Mucosa of stomach (tissue), 1 donor: ENCODE measurements around the gene WDR37.
"Not testable (repeated sequence)": the region's sequence is repeated elsewhere in the genome, so short reads cannot be mapped to it uniquely, and the experiment has no call there.

Source experiments
- H3K27me3 ChIP-seq: one replicate; pipeline ENCODE4 v1.7.0; 2013; ENCODE audit warnings: mild to moderate bottlenecking, low read length; ENCODE audit not compliant: control insufficient read depth, insufficient read depth
- H3K36me3 ChIP-seq: one replicate; pipeline ENCODE4 v1.7.0; 2013; ENCODE audit warnings: low read length; ENCODE audit not compliant: control insufficient read depth, insufficient read depth
- H3K4me1 ChIP-seq: one replicate; pipeline ENCODE4 v1.7.0; 2013; ENCODE audit warnings: mild to moderate bottlenecking, low read length; ENCODE audit not compliant: control insufficient read depth, insufficient read depth
- H3K4me3 ChIP-seq: one replicate; pipeline ENCODE4 v1.7.0; 2013; ENCODE audit warnings: low read length
- H3K9ac ChIP-seq: one replicate; pipeline ENCODE4 v1.7.0; 2013; ENCODE audit warnings: mild to moderate bottlenecking, low read length, moderate library complexity
- H3K9me3 ChIP-seq: one replicate; pipeline ENCODE4 v1.7.0; 2013; ENCODE audit warnings: mild to moderate bottlenecking, low read length, moderate library complexity; ENCODE audit not compliant: control insufficient read depth
- donor health status: Pancreatic carcinoma.

The WDR37 gene

DNA sequence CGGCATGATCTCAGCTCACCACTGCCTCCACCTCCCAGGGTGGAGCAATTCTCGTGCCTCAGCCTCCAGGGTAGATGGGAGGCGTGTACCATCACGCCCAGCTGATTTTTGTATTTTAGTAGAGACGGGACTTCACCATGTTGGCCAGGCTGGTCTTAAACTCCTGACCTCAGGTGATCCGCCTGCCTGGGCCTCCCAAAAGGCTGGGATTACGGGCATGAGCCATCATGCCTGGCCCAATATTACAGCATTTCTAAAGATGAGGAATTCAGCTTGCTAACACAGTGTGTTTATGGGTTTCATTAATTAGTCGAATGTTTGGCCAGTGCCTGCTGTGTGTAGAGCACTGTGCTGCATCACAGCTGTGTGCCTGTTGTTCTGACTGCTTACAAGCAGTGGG lies 3.7 kb downstream of the WDR37 start:
- peaks cover 25% of the 10 kb centered on the region for H3K4me1 ChIP-seq
- no peak overlapping the region for H3K4me3 ChIP-seq
- no peaks in the 10 kb centered on the region for H3K9me3 ChIP-seq
- H3K27me3 ChIP-seq = no peaks in the 10 kb centered on the region
- no peaks in the 10 kb centered on the region for H3K36me3 ChIP-seq
- H3K9ac ChIP-seq = no peak overlapping the region

GRCh38 chr10:1061930-1062774 lies 6.0 kb downstream of the WDR37 start:
- Histone ChIP-seq H3K4me1 (peaks cover 20% of the 10 kb centered on the region), H3K9ac (no peak overlapping the region), H3K4me3 (no peak overlapping the region), H3K9me3 (no peaks in the 10 kb centered on the region), H3K27me3 (no peaks in the 10 kb centered on the region), H3K36me3 (no peaks in the 10 kb centered on the region)

DNA sequence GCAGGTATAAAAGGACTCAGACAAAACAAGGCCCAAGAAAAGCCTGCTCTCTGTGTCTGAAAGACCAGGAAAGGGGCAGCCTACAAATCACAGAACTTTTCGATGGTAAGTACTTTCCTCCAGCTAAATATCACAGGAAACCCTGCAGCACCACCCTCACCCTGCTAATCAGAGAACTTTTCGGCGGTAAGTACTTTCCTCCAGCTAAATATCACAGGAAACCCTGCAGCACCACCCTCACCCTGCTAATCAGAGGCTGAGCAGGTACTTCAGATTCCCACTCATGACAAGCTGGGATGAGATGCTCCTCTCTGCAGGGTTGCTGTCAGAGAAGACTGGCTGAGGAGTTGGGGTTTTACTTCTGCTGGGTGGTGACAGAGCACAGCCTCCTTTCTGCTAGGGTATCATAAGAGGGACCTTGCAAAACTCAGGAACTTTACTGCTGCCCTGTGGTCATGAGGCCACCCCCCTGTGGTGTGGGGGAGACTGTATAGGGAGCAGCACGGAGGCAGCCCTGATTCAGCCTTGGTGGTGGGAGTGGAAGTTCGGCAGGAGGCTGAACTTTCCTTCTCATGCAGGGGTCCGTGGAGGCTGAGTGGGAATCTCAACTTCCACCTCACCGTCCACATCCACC lies 7.2 kb downstream of the WDR37 start:
- no peaks in the 10 kb centered on the region for H3K36me3 ChIP-seq

DNA sequence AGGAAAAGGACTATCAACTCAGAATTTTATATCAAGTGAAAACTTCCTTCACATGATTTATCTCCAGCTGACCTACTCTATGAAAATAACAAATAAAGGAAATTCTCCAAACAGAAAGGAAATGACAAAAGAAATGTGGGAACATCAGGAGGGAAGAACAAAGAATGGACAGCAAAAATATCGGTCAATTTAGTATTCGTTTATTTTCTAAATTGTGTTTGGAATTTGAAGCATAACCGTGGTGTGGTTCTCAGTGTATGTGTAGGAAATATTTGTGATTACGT lies 8.7 kb downstream of the WDR37 start:
- Histone ChIP-seq H3K9ac (no peak overlapping the region), H3K9me3 (no peaks in the 10 kb centered on the region), H3K27me3 (no peaks in the 10 kb centered on the region), H3K36me3 (no peaks in the 10 kb centered on the region), H3K4me3 (no peak overlapping the region), H3K4me1 (peaks cover 10% of the 10 kb centered on the region)

More for the DNA sequence above, 7.2 kb downstream of the WDR37 start:
- H3K4me1 ChIP-seq = peaks cover 13% of the 10 kb centered on the region
- H3K27me3 ChIP-seq = no peaks in the 10 kb centered on the region
- no peak overlapping the region for H3K4me3 ChIP-seq
- H3K9ac ChIP-seq = no peak overlapping the region
- no peaks in the 10 kb centered on the region for H3K9me3 ChIP-seq

- H3K9me3 ChIP-seq, H3K9ac ChIP-seq, H3K36me3 ChIP-seq, H3K27me3 ChIP-seq, H3K4me3 ChIP-seq, H3K4me1 ChIP-seq: not testable (repeated sequence)
Observed at GRCh38 chr10:1066734-1067133, 10.5 kb downstream of the WDR37 start.

DNA sequence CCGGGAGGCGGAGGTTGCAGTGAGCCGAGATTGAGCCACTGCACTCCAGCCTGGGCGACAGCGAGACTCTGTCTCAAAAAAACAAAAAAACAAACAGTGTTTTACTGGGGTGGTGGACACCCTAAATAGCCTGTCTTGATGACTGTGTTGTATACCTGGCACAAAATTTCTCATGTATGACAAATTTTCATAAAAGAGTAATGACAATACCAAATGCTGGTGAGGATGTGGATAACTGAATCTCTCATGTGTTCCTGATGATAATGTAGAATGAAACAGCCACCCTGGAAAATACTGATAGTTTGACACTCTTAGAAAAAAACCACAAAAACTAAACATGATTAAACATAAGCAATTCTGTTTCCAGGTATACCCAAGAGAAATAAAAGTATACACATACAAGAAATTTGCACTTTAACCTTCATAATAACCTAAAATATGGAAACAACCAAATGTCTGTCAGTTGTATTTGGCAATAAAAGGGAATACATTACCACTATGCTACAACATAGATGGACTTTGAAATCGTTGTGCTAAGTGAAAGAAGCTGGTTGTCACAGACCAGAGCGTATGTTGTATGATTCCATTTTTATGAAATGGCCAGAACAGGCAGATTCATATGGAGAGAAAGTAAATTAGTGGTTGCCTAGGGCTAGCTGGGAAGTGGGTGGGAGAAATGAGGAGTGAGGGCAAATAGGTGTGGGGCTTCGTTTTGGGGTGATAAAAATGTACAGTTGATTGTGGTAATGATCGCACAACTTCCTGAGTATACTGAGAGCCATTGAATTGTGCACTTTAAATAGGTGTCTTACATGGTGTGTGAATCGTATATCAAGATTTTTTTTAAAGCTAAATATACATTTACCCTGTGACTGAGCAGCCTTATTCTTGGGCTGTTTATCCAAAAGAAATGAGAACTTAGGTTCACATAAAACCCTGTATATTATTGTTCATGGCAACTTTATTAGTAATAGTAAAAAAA lies 12.5 kb downstream of the WDR37 start:
- Histone ChIP-seq H3K27me3 (no peaks in the 10 kb centered on the region), H3K4me3 (no peak overlapping the region), H3K36me3 (no peaks in the 10 kb centered on the region), H3K9me3 (no peaks in the 10 kb centered on the region), H3K4me1 (no peaks in the 10 kb centered on the region), H3K9ac (no peak overlapping the region)

- H3K4me3 ChIP-seq = no peak overlapping the region
- H3K36me3 ChIP-seq = no peaks in the 10 kb centered on the region
- H3K9ac ChIP-seq = no peak overlapping the region
- H3K4me1 ChIP-seq = no peaks in the 10 kb centered on the region
- no peaks in the 10 kb centered on the region for H3K9me3 ChIP-seq
- H3K27me3 ChIP-seq = no peaks in the 10 kb centered on the region
Observed at GRCh38 chr10:1070919-1071318, 14.7 kb downstream of the WDR37 start.

- Histone ChIP-seq H3K4me3 (no peak overlapping the region), H3K36me3 (no peaks in the 10 kb centered on the region), H3K27me3 (no peaks in the 10 kb centered on the region), H3K9me3 (no peaks in the 10 kb centered on the region), H3K9ac (no peak overlapping the region), H3K4me1 (peaks cover 4% of the 10 kb centered on the region)
Observed at GRCh38 chr10:1074052-1074747, 18.0 kb downstream of the WDR37 start.

DNA sequence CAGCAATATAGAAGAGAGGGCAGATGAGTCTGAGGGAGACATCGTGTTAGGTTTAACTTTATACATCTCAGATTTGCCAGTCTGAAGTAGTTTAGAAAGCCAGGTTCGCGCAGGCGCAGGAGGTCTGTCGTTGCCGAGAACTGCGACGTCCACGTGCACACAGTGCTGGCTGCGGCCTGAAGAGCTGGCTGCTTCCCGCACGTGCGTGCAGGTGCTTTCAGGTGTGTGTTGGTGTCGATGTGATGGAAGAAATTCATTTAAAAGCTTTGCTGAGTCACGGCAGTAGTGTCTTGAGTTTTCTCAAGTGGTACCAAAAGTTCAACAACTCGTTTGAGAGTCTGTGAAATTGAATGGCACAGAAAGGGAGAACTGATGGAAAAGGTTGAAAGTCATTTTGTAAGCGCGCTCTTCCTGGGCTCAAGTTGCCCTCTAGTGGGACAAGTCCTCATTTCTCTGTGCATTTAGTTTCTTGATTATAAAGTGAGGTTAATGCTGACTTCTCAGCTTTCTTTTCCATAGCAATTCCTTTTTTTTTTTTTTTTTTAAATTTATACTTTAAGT lies 18.6 kb downstream of the WDR37 start:
- Histone ChIP-seq H3K36me3 (no peaks in the 10 kb centered on the region), H3K9me3 (no peaks in the 10 kb centered on the region), H3K9ac (no peak overlapping the region), H3K4me3 (no peak overlapping the region), H3K27me3 (no peaks in the 10 kb centered on the region), H3K4me1 (peaks cover 4% of the 10 kb centered on the region)

- no peak overlapping the region for H3K4me3 ChIP-seq
- peaks cover 4% of the 10 kb centered on the region for H3K4me1 ChIP-seq
- H3K9me3 ChIP-seq = no peaks in the 10 kb centered on the region
- no peaks in the 10 kb centered on the region for H3K27me3 ChIP-seq
- H3K36me3 ChIP-seq = peaks cover 4% of the 10 kb centered on the region
- no peak overlapping the region for H3K9ac ChIP-seq
Observed at GRCh38 chr10:1078668-1079067, 22.5 kb downstream of the WDR37 start.

DNA sequence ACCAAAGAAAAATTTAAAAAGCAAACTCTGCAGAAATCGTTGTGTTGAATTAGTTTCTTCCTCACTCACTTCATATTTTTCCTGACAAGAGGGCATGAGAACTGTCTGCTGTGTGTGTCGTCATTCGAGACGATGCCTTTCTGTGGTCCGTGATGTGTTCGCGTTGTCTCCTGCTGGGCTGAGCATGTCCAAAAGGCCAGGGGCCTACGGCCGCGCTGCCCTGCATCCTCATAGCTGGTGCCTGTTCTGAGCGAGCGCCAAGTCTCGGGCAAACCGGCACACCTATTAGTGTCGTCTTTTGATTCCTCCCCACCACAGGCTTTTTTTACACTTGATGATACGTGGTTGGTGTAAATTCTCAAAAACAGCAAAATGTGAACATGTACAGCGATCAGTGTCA lies 27.4 kb downstream of the WDR37 start:
- H3K4me1 ChIP-seq = peaks cover 1% of the 10 kb centered on the region
- H3K9me3 ChIP-seq = no peaks in the 10 kb centered on the region
- peaks cover 4% of the 10 kb centered on the region for H3K36me3 ChIP-seq
- H3K27me3 ChIP-seq = no peaks in the 10 kb centered on the region
- no peak overlapping the region for H3K9ac ChIP-seq
- no peak overlapping the region for H3K4me3 ChIP-seq
